Germinal center (tissue), 1 donor: ENCODE results near the gene WDR38.
A peak's percentile ranks its signal among the peaks of the same experiment; 100 is the strongest.

Source experiments
- DNase-seq: peaks from one replicate; pipeline ENCODE4 v3.0.0; 2012; ENCODE audit warnings: mixed read lengths, low spot score

Gene WDR38

DNA sequence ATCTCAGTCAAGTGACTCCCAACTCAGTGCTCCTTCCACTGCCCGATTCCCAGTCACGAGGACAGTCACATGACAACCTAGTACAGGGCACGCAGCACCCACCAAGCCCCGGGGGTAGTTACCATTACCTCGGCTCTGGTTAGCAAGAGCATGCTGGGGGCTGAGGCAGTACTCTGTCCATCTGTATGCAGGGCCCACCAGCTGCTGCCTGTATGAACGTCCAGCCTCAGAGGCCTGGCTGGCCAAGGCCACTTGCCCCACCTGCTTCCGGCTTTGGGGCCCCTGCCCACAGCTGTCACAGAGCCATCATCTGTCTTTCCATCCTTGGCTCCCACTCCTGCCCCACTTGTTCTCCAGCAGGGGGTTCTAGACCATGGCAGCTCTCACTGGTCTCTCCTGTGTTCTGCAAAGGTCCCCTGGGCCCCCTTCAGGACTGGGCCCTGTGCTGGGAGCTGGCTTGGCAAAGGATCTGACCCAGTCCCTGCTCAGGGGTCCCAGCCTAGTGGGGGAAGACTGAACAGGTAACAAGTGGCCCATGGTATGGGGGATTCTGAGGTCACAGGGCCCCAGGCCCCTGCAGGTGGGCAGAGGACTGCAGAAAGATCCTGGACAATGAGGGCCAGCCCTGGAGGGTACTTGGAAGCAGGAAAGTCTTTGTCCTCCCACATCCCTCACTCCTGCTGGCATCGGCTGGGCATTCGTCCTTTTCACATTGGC, 5.2 kb downstream of the WDR38 start:
- no peak for DNase-seq

DNA sequence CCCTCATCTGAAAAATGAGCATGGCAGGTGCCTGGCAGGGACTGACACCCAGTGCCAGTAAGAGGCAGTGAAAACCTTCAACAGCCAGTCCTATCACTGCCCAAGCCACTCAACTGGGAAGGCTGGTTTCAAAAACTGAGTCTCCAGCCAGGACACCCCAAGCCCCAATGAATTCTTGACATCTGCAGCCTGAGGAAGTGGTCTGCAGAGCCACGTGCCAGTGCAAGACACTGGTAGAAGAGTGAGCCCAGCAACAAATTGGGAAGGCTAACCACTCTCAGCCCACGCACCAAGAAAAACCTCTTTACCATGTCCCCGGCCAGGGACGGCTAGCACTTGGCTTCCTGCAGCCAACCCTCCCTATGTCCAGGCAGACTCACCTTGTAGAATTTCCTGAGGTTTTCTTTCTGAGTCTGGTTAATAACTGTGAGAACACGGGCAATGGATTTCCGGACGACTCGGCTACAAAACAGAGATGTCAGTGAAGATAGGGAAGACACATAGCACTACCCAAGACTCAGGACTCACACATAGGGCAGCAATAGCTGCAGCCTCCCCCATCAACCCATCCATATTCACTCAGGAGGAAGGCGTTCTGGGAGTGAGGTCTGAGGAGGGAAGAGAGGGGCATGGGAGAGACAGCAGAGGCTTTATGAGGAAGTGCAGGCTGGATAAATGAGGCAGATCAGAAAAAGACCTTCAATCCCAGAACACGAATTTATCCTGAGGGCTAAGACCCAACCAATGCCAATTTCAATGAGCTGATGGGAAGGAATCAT, 6.7 kb downstream of the WDR38 start:
- DNase-seq, result no peak

DNA sequence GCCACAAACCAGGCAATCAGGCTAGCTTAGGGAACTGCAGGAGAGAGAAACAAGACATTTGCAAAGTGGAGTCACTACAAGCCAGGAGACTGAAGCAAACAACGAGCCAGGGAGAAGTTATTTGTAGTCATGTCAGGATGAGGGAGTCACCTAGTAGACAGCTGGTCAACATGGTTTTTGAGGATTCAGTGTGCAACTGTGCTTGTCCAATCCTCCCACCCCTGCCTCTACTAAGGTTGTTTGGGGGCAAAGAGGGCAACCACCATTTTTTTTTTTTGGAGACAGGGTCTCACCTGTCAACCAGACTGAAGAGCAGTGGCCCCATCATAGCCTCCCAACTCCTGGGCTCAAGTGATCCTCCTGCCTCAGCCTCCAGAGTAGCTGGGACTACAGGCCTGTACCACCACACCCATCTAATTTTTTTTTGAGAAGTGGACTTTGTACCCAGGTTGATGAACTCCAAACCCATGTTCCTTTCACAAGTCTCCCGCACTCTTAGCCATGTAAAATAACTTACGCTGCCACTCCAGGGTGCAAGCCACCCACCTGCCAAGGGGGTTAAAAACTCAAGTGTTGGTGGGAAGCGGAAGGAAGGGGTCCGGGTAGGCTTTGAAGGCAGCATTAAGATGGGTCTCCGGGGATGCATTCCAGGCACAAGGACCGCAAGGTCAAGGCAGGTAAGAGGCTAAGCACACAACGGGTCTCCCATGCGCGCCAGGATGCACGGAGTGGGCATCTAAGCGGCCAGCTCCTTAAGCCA, 7.5 kb downstream of the WDR38 start:
- DNase-seq, result no peak

DNA sequence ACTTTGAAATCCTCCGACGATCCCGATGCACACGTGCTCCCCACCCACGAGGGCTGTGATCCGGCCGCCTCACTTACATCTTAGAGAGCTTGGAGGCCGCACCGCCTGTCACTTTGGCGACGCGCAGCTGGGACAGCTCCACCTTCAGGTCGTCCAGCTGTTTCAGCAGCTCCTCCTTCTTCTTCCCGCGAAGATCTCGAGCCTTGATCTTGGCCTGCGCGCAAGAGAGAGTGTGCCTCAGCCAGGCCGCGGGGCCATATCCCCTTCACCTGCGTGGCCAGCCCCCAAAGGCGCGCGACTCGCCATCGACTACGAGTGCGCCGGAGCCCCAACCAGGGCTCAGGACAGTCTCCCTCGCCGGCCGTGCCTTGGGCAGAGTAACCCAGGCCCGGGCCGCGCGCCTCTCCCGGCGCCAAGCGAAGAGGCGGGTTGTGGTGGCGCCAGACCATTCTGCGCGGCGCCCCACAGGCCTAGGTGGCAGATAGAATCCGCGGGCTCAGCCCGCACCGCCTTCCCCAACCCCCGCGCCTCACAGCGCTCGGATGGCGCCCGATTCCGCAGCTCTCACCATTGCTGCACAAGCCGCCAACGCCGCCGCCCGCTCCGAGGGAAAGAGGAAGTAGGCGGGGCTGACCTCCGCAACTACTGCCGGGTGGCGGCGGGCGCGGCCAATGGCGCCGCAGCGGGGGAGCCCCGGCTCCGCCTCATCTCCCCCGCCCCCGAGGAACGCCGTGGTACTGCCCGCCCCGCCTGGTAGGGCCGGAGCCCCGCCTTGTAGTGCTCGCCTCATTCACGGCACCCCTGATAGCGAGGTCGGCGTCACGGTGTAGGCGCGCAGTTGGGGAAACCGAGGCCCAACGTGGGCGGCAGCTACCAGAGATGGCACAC, 8.3 kb downstream of the WDR38 start, which contains the start of the genes ARPC5L and RPL35:
ARPC5L (plus strand) TSS at position 789 of the 888 bp plus-strand sequence. CDS start 7,161 bp downstream, outside the sequence.
RPL35 (minus strand) TSS at position 616 of the 888 bp plus-strand sequence; CDS start at position 571, 45 bp downstream.
- peak; percentile 99 for DNase-seq

DNA sequence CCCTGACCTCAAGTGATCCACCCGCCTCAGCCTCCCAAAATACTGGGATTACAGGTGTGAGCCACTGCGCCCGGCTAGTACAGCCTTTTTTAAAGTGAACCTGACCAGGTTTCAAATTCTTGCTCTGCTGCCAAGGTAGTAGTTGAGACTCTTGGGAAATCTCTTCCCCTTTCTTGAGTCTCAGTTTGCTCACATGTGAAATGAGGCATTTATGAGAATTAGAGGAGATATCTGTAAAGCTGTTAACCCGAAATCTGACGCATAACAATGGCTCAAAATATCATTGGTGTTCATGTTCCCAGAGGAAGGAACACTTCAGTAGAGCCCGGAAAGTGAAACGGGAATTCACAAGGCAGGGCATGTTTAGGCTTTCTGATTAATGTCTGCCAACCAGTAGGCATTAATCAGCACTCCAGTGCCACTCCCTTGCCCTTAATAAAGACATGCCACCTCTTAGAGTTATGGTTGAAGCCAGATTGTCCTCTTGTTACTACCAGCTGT, 10.2 kb downstream of the WDR38 start:
- DNase-seq, result no peak

DNA sequence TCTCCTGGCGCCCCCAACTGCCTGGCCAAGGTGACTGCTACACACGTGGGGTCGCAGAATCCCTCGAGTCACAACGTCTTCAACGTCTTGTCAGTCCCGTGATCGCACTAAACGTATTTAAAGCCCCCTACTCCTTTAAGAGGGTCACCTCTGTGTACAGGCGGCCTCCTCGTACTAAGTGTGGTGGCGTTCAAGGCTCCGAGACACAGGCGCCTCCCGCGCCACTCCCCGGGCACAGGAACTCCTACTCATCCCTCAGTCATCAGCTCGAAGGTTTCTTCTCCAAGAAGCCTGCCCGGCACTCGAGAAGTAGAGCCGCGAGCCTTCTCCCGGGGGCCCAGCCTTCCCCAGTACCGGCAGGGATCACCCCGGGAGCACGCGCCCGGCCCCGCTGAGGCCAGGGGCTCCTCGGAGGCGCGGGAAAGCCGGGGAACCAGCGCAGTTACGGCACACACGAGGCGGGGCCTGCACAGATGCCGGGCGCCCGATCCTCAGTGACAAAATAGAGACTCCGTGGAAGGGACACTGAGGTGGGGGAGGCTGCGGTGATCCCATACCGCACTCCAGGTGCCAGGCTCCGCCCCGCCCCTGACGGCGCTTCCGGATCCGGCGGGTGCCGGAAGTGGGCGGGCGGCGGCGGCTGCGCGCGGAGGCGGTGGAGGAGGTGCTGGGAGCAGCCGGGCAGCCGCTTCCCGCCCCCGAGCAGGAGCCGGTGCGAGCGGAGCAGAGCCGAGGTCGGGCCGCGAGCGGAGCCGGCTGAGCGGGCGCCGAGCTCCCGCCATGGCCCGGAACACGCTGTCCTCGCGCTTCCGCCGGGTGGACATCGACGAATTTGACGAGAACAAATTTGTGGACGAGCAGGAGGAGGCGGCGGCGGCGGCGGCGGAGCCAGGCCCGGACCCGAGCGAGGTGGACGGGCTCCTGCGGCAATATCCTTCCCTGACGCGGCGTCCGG, 15.5 kb downstream of the WDR38 start:
- DNase-seq, result peak; percentile 93

DNA sequence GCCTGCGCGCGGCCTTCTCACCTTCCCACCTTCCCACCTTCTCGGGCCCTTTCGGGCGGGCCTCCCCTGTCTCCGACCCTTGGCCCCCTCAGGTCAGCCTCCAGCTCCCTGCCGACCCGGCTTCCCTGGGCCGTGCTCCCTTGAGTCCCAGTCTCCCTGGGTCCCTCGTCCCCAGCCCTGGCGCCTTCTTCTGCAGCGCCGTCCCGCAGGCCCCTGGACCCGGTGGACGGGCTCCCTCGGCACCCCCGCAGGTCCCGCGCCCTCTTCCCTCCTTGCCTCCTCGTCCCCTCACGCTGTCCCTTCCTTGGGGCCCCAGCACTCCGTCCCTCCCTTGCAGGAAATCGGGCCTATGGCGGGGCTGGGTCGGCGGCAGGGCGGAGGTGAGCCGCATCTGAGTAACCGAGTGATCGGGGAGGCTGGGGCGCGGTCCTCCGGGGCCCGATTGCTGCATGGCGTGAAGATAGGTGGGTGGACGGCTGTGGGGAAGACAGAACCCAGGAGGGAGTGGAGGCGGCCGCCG, 16.3 kb downstream of the WDR38 start:
- peak; percentile 47 for DNase-seq

DNA sequence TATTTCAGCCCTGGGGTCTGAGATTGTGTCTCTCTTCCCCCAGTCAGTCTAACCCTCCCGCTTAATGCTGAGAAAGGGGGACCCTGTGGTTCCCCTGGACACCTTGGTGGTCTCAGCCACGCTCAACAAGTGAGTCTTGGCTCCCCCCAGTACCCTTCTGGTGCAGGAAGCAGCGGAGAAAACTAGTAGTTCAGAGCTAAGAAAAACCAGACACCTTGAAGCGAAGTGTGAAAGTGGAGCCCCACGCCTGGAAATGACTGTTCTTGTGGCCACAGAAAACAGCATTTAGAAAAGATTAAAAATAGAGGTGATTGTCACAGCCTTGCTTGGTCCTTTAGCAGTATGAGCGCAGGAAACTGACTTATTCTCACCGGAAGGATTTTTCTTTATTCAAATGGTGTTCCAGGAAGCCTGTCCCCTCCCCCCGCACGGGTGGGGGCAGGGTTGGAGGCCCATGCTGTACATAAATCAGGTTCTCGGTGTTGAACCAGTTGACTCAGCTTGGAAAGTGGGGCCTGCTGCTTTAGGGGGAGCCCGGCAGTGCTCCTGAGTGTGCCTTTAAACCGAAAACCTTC, 16.8 kb downstream of the WDR38 start:
- DNase-seq, result peak; percentile 57

DNA sequence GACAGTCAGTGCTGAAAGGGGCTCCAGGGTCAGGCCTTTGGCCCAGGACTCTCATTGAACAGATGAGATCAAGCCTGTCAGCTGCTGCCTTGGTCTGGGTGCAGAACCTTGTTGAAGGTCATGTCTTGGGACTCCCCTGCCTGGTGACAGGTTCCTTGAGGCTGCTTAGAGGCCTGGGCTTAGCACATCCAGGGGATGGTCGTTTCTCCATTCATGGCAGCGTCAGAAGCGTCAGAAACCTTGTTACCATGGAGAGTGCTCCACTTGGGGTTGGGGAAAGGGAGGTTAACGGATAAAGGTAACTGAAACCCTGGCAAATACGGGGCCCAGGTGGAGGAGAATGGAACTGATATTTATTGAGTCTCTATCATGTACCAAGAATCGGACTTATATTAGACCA, 17.5 kb downstream of the WDR38 start:
- DNase-seq, result no peak

DNA sequence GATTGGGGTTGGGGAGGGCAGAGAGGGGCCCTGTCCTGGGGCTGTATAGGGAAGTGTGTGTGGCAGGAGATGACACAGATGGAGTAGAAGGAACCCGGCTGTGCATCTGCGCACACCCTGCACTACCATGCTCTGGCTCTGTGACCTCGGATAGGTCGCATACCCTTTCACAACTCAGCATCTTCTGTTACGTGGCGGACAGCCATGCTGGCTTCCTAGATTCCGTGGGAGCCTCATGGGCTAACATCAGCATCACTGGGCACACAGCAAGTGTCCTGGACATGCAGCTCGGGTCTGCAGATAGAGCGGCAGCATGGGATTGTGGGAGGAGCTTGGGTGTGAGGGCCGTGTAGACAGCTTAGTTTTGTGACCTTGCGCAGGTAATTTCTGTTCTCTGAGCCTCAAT, 17.9 kb downstream of the WDR38 start:
- no peak for DNase-seq

DNA sequence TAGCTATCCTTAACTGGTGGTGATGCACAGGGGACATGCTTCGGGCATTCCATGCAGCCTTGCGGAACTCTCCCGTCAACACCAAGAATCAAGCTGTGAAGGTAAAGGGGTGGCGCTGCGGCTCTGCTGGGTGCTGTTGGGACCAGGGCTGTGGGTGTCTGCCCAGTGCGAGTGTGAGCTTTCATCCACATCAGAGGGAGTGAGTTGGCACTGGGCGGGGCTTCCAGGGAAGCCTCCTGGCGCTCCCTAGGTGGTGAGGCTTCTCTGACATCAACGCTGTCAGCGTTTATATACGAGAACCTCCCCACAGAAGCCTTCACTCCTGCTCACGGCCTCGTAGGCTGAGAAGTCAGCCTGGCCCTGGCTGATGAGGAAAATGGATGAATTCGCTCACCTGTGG, 20.4 kb downstream of the WDR38 start:
- no peak for DNase-seq

DNA sequence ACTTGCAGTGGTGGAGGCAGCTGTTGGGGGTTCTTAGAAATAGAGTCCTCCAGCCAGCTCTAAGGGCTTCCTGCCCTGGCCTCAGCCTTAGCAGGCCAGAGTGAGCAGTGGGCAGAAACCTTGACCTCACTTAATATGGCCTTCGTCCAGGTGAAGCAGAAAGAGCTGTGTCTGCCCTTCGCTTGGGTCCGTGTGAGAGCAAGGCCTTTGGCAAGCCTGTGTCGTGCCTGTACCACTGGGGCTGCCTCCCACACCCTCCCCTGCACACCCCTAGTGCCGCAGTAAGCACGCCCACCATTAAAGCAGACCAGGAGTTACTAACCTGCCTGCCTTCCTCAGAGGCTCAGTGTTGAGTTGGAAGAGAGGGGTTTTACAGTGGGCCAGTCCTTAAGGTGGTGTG, 22.2 kb downstream of the WDR38 start:
- DNase-seq, result no peak

DNA sequence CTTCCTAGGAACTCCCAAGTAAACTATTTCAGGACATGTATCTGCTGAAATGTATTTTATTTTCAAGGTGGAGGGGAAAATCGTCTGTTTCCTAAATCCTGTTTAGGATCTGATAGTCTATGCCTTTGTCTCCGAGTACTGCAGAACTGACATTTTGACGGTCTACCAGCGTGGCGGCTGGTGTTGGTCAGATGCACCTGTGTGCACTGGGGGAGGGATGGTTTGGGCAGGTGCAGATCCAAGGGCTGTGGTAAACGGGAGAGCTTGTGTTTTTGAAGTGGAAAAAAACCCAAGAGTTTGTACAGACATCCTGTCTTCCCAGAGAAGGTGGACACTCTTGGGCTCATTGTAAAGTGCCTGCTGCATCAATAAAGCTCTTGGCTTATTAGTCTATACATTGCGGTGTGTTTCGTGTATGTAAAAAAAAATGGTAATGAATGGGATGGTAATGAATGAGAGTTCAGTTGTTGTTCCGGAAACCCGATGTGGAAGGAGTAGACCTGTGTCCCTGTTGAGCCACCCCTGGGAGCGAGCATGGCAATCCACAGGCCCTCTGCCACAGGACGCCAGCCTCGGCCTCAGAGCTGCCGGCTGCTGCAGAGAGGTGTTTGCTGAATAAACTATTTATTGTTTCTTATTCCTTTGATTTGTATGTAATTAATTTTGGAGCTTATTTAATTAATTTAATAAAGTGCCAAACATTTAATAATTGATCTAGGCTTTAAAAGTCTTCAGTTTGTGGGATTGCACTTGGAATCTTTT, 23.9 kb downstream of the WDR38 start:
- no peak for DNase-seq

DNA sequence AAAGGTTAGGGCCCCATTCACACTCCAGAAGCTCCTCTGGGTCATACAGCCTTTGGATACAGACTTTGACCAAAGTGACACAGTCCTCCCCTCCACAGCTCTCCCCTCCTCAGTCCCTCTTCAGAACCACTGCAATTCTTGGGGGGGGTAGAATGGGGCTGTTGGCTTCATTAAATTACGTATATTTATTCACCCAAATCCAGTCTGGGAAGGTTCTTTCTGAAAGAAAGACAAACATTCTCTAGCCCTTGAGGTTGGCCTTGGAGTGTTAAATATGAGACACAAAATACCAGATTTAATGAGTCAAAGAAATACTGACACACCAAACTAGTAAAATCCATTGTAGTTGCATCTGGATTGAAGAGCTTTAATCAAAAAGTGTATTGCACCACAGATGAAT, 24.8 kb downstream of the WDR38 start:
- no peak for DNase-seq

DNA sequence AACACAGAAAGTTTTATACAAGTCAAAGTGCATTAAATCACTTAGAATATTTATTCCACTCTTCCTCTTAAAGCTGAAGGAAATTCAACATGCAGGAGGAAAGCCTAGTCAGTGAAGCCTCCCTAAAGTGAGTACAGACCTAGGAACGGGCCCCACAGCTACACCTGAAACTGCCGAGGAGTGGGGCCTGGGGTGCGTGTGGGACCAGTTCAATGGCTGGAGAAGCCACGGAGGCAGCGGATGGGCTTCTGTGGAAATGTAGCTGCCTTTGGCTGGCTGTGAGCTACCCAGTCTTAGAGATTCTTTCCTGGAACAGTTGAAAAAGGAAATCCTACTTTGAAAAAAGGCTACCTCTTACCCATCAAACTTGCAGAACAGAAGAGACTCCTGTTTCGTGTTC, 25.3 kb downstream of the WDR38 start:
- no peak for DNase-seq

DNA sequence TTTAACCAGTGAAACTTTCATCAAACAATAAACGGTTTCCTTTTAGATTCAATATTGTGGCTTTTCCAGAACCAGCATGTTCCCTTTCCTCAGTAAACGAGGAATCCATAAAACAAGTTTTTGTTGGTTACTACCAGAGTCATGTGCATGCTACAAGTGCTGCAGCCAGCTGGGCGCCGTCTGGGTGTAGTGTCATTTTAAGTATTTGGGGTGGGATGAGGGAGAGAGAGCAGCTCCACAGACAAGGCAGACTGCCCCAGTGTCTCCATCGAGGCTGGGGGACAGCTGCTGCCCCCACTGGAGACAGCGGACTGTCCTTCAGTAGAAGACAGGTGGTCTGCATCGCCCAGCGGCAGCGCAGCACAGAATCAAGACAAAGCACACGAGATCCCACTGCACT, 26.0 kb downstream of the WDR38 start:
- no peak for DNase-seq

DNA sequence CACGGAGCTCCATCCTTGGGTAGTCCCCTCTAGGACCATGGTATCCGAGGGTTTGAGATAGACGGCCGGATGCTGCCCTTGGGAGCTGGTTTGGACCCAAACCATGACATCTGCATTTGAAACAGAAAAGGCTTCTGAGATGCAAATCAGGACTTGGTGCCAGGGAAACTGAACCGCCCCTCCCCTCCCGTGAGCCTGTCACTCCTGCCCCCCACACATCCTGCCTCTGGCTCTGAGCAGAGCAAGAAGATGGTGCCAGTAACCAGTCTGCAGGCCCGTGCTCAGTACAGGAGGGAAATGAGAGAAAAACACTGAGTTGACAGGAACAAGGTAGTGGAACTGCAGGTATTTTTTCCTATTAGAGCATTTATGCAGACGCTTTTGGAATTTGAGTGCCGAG, 27.2 kb downstream of the WDR38 start:
- peak; percentile 52 for DNase-seq

DNA sequence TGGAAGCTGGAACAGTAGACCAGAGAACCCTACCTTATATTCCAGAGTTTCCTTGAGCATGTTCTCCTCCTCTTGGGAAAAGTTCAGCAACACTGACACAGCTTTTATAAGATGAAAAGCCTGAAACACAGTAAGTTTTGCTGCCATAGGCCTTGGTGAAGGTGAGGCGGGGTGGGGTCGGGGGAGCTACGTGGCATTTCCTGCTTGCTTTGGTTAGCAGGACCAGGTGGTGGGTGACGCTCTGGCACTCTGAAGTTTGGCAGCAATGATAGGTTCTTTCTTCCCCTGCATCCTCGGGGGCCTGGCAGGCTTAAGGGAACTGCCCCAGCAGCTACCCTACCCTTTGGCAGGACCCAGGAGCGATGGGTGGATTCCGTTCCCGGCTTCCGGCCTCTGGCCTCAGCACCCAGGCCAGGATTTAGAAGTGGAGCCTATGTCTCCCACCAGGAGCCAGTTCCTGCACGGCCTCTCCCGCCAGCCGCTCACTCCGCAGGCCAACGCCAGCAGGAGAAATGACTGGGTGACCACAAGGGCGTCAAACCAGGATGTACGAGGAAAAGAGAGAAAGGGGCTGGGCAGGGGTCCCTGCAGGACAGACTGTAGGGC, 28.0 kb downstream of the WDR38 start:
- DNase-seq, result no peak
